IPS DF 6.9 (cell line): ENCODE data around the gene ADGRA1.

Experiments used
- DNase-seq: peaks from one replicate; pipeline ENCODE4 v3.0.0-alpha.2; 2013; ENCODE audit warnings: low read depth, low spot score
- H3K27ac ChIP-seq: one replicate; pipeline ENCODE4 v1.5.1; 2013; ENCODE audit warnings: low read length, control low read depth
- H3K27me3 ChIP-seq: 2 replicates; pipeline ENCODE4 v1.6.1; 2013; ENCODE audit warnings: mild to moderate bottlenecking, low read length; ENCODE audit not compliant: control insufficient read depth, insufficient read depth
- H3K36me3 ChIP-seq: 2 replicates; pipeline ENCODE4 v1.6.1; 2013; ENCODE audit warnings: low read length; ENCODE audit not compliant: control insufficient read depth, insufficient read depth
- H3K4me1 ChIP-seq: 2 replicates; pipeline ENCODE4 v1.6.1; 2013; ENCODE audit warnings: low read length; ENCODE audit not compliant: control insufficient read depth, insufficient read depth
- H3K4me3 ChIP-seq: 2 replicates; pipeline ENCODE4 v1.5.1; 2013; ENCODE audit warnings: mild to moderate bottlenecking, low read length
- H3K9me3 ChIP-seq: 2 replicates; pipeline ENCODE4 v1.6.1; 2013; ENCODE audit warnings: low read length, inconsistent platforms; ENCODE audit not compliant: control insufficient read depth, insufficient read depth
- WGBS: extraction: QIAGEN DNeasy Blood & Tissue Kit; methylation state at CpG from one replicate; pipeline ENCODE4 v1.1.7; 2013; ENCODE audit warnings: mixed read lengths, missing lambda C conversion rate; ENCODE audit not compliant: insufficient read length, insufficient coverage; 5-methylcytosine and 5-hydroxymethylcytosine counted together

Gene ADGRA1, protein sequence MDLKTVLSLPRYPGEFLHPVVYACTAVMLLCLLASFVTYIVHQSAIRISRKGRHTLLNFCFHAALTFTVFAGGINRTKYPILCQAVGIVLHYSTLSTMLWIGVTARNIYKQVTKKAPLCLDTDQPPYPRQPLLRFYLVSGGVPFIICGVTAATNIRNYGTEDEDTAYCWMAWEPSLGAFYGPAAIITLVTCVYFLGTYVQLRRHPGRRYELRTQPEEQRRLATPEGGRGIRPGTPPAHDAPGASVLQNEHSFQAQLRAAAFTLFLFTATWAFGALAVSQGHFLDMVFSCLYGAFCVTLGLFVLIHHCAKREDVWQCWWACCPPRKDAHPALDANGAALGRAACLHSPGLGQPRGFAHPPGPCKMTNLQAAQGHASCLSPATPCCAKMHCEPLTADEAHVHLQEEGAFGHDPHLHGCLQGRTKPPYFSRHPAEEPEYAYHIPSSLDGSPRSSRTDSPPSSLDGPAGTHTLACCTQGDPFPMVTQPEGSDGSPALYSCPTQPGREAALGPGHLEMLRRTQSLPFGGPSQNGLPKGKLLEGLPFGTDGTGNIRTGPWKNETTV

DNA sequence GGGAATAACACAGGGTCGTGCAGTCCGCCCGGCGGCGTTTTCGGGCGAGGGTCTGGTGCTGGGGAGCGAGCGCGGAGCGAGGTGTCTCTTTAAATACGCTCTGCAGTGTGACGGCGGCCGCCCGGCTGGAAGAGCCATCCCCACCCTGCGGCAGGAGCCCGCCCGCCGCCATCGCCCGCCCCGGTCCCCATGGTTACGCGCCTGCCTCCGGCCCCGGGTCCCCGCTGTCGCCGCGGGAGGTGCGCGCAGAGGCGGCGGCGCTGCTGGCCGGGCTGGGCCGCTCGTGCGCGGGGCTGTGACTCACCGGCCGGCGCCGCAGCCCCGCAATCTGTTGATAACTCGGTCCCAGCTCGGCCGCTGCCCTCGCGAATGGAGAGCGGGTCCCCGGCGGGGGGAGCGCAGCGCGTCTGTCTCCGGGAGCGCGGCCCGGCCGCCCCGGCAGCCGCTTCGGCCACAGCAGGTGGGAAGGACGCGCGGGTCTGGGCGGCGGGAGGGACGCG lies at the start of gene ADGRA1:
Gene ADGRA1 (plus strand): TSS at position 246 of the 500 bp plus-strand sequence. CDS start 986 bp downstream, outside the sequence.
- peak within 1 kb of the TSS; percentile 47 for H3K4me3 ChIP-seq
- no peaks in the 10 kb centered on the region; the same call in 1 of the 2 replicates for H3K36me3 ChIP-seq
- no peaks in the 10 kb centered on the region for H3K9me3 ChIP-seq
- WGBS, result no CpG with 5 or more reads among the region's 72 CpGs
- H3K4me1 ChIP-seq, result no peaks in the 10 kb centered on the region; the same call in 1 of the 2 replicates
- peaks cover 16% of the 10 kb centered on the region for H3K27me3 ChIP-seq
- H3K27ac ChIP-seq, result no peak within 1 kb of the TSS
- DNase-seq, result no peak

DNA sequence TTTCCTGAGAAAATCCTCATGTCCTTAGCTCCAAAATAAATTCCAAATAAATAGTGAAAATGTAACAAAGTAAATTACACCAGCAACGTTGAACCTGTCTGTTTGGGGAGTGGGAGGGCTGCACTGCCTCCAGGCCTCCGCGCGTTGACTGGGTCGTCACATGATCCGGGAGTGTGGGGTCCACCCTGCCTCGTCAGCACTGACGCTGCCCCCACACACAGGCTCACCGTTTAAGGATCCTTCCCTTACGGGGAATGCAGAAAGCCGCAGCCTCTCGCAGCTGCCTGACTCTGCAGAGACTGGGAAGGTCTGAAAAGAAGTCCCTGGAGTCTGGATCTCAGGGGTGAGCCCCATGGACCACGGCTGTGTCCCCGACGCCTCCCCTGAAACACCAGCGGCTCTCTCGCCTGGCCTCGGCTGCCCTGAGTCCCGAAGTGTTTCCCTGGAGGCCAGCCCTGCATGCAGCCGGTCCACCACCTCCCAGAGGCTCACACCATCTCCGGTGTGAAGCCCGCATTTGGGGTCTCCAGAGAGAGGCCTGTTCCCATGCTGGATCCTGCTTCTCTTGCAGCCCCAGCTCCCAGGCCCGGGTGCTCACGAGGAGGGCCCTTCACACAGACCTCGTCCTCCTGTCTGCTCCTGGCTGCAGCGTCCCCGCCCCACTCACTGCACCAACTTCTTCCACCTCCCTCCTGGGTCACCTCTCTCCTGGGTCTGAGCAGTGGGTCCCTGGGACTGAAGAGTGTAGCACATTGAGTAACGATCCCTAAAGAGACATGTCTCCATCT lies 49.5 kb upstream of the ADGRA1 start:
- no CpG with 5 or more reads among the region's 28 CpGs for WGBS
- Histone ChIP-seq H3K27me3 (no peaks in the 10 kb centered on the region), H3K27ac (no peak overlapping the region), H3K4me3 (no peak overlapping the region), H3K4me1 (no peaks in the 10 kb centered on the region), H3K36me3 (no peaks in the 10 kb centered on the region), H3K9me3 (no peaks in the 10 kb centered on the region)
- DNase-seq, result no peak

GRCh38 chr10:133039107-133039802 lies 48.5 kb upstream of the ADGRA1 start:
- H3K4me1 ChIP-seq, result no peaks in the 10 kb centered on the region
- no peak overlapping the region for H3K27ac ChIP-seq
- WGBS, result no CpG with 5 or more reads among the region's 30 CpGs
- DNase-seq, result no peak
- H3K9me3 ChIP-seq, result no peaks in the 10 kb centered on the region
- no peaks in the 10 kb centered on the region for H3K27me3 ChIP-seq
- H3K36me3 ChIP-seq, result no peaks in the 10 kb centered on the region
- no peak overlapping the region for H3K4me3 ChIP-seq

- H3K27me3 ChIP-seq, result no peaks in the 10 kb centered on the region
- H3K4me3 ChIP-seq, result no peak overlapping the region
- WGBS, result no CpG with 5 or more reads among the region's 15 CpGs
- H3K36me3 ChIP-seq, result no peaks in the 10 kb centered on the region
- H3K4me1 ChIP-seq, result no peaks in the 10 kb centered on the region
- no peaks in the 10 kb centered on the region for H3K9me3 ChIP-seq
- no peak for DNase-seq
- no peak overlapping the region for H3K27ac ChIP-seq
Observed at GRCh38 chr10:133039803-133040165, 47.9 kb upstream of the ADGRA1 start.

- H3K4me1 ChIP-seq, result no peaks in the 10 kb centered on the region
- no CpG with 5 or more reads among the region's 13 CpGs for WGBS
- no peak for DNase-seq
Observed at GRCh38 chr10:133040198-133040597, 47.5 kb upstream of the ADGRA1 start.

DNA sequence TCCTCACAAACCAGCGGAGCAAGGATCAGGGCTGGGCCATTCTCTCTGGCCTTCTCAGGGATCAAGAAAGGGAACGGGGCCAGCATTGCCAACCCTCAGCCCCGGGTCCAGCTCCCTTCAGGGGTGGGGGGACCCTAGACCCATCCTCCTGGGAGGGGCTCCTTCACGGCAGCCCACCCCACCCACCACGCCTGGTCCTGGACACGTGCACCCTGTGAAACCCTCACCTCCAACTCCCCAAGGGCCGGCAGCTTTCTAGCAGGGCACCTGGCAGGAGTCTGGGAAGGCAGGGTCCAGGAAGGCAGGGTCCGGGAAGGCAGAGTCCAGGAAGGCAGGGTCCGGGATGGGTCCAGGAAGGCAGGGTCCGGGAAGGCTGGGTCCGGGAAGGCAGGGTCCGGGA lies 46.6 kb upstream of the ADGRA1 start:
- Histone ChIP-seq H3K36me3 (no peaks in the 10 kb centered on the region), H3K9me3 (no peaks in the 10 kb centered on the region), H3K27me3 (no peaks in the 10 kb centered on the region), H3K27ac (no peak overlapping the region), H3K4me1 (no peaks in the 10 kb centered on the region), H3K4me3 (no peak overlapping the region)
- no peak for DNase-seq
- no CpG with 5 or more reads among the region's 12 CpGs for WGBS

More at GRCh38 chr10:133040198-133040597, 47.5 kb upstream of the ADGRA1 start:
- H3K4me3 ChIP-seq, result no peak overlapping the region
- no peaks in the 10 kb centered on the region for H3K9me3 ChIP-seq
- no peaks in the 10 kb centered on the region for H3K36me3 ChIP-seq
- no peaks in the 10 kb centered on the region for H3K27me3 ChIP-seq
- H3K27ac ChIP-seq, result no peak overlapping the region

- H3K4me1 ChIP-seq, result no peaks in the 10 kb centered on the region
- H3K27ac ChIP-seq, result no peak overlapping the region
- no peaks in the 10 kb centered on the region for H3K27me3 ChIP-seq
- no peak overlapping the region for H3K4me3 ChIP-seq
- no peak for DNase-seq
- H3K9me3 ChIP-seq, result no peaks in the 10 kb centered on the region
- H3K36me3 ChIP-seq, result no peaks in the 10 kb centered on the region
- no CpG with 5 or more reads among the region's 17 CpGs for WGBS
Observed at GRCh38 chr10:133042061-133042460, 45.7 kb upstream of the ADGRA1 start.

DNA sequence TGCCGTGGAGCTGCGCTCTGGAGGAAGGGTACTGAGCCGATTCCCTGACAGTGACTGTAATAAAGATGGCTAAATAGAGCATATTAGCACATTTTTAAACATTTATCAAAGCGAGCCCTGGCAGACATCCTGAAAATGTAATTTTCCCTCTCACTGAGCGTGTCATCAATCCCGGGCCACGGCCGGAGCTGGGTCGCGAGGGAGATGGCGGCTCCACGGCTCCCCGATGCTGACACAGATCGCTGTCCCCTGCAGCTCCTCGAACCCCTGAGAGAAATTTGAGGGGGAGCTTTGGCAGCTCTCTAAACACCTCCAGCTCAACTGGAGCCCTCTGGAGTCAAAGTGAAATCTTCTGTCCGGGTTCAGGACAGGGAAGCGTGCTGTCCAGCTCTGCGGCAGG lies 44.9 kb upstream of the ADGRA1 start:
- WGBS, result no CpG with 5 or more reads among the region's 18 CpGs

DNA sequence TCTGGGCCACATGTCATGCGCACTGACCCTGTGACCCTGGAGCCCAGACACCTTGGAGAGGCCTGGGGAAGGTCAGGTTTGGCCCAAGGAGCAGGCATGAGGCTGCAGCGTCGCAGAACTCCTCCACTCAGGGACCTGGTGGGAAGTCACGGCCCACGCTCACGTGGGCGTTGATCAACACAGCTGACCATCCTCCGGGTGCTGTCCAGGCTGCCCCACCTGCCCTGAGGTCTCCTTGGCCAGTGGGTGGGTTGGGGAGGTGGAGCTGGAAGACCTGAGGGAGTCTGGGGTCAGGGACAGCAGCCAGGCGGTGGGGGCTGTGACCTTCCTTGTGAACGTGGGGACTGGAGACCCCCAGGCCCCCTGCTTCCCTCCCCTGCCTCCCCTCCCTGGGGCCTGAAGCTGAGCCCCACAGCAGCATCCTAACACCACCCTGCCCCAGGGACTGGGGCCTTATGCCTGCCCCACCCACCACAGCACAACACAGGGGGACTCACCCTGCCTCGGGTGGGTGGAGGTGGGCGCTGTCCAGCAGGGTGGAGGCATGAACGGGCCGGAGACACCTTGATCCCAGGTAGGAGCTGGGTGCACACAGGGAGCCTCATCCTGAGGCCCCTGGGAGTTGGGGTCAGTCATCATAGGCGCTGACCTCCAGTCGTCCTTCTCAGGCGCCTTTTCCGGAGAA lies 44.0 kb upstream of the ADGRA1 start:
- no peak overlapping the region for H3K27ac ChIP-seq
- no peaks in the 10 kb centered on the region for H3K9me3 ChIP-seq
- no peaks in the 10 kb centered on the region for H3K36me3 ChIP-seq
- no peak overlapping the region for H3K4me3 ChIP-seq
- no peak for DNase-seq
- no peaks in the 10 kb centered on the region for H3K4me1 ChIP-seq
- no peaks in the 10 kb centered on the region for H3K27me3 ChIP-seq
- no CpG with 5 or more reads among the region's 18 CpGs for WGBS

More for the DNA sequence above, 44.9 kb upstream of the ADGRA1 start:
- Histone ChIP-seq H3K4me1 (no peaks in the 10 kb centered on the region), H3K4me3 (no peak overlapping the region), H3K27me3 (no peaks in the 10 kb centered on the region), H3K36me3 (no peaks in the 10 kb centered on the region), H3K9me3 (no peaks in the 10 kb centered on the region), H3K27ac (no peak overlapping the region)
- no peak for DNase-seq
